GM12873 (cell line): ENCODE measurements around the gene CYP2A13.

Experiments
- TF ChIP-seq, protein P1 (sequence below): IDR thresholded peaks from 2 replicates; pipeline ENCODE4 v1.5.1; 2012; ENCODE audit warnings: low read depth, mild to moderate bottlenecking, moderate library complexity, low read length, control low read depth; ENCODE audit not compliant: insufficient read depth; ENCODE audit errors: missing control alignments

CYP2A13 gene

DNA sequence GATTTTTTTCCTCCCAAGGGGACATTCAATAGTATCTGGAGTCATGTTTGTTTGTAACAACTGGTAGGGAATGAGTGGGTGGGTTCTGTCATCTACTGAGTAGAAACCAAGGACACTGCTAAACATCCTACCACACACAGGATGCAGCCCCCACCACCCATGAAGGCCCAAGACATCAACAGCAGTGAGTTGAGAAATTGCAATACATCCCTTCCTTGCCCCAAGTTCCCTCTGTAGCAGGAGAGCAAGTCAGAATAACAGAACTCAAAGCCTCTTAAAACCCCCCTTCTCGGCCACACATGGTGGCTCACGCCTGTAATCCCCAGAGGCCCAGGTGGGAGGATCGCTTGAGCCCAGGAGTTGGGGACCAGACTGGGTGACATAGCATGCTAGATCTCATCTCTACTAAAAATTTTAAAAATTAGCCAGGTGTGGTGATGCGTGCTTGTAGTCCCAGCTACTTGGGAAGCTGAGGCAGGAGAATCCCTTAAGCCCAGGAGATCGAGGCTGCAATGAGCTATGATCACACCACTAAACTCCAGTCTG, 23.6 kb downstream of the CYP2A13 start:
- TF ChIP-seq, protein P1, sequence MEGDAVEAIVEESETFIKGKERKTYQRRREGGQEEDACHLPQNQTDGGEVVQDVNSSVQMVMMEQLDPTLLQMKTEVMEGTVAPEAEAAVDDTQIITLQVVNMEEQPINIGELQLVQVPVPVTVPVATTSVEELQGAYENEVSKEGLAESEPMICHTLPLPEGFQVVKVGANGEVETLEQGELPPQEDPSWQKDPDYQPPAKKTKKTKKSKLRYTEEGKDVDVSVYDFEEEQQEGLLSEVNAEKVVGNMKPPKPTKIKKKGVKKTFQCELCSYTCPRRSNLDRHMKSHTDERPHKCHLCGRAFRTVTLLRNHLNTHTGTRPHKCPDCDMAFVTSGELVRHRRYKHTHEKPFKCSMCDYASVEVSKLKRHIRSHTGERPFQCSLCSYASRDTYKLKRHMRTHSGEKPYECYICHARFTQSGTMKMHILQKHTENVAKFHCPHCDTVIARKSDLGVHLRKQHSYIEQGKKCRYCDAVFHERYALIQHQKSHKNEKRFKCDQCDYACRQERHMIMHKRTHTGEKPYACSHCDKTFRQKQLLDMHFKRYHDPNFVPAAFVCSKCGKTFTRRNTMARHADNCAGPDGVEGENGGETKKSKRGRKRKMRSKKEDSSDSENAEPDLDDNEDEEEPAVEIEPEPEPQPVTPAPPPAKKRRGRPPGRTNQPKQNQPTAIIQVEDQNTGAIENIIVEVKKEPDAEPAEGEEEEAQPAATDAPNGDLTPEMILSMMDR, result no peak

GRCh38 chr19:41112728-41113290, 24.6 kb downstream of the CYP2A13 start:
- TF ChIP-seq, protein P1, result no peak

DNA sequence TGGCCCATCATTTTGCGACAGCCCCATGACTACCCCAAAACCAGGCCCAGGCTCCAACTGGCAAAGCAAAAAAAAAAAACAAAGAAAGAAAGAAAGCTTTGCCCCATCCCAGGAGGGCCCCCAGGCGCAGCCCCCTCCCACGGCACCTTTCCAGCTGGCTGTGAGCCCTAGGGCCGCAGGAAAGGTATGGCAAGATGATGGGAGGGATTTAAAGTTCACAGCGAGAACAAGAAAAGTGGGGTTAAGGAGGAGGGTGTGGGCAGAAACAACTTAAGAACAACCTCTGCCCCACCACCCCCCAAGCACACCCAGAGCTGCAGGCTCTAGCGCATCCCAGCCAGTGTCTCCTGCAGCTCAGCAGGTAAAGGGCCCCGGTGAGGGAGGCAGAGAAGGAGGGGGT, 25.9 kb downstream of the CYP2A13 start, which contains the start of gene CYP2F1:
TSS of gene CYP2F1 (plus strand) at position 301 of the 400 bp plus-strand sequence. CDS start 1,757 bp downstream, outside the sequence.
- TF ChIP-seq, protein P1, result no peak

- TF ChIP-seq, protein P1, result no peak
Observed at GRCh38 chr19:41116261-41116660, 28.0 kb downstream of the CYP2A13 start.

GRCh38 chr19:41123716-41124294, 35.6 kb downstream of the CYP2A13 start:
- TF ChIP-seq, protein P1, result no peak

DNA sequence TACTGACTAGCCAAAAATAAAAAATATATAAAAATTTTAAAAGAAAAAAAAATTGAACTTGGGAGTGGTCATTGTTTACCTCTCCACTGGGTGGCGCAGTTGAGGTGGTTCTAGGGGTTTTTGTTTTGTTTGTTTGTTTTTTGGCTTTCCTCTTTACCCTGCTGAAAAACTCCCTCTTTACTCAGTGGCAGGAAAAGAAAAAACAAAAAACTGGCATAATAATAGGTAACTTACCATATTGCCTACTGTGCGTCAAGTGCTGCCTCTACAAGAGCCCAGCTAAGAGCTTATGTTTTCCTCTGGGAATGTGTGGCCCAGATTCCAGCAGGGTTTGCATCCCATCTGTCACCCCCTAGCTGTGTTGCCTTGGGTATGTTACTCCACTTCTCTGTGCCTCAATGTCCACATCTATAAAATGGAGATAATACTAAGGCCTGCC, 38.5 kb downstream of the CYP2A13 start:
- TF ChIP-seq, protein P1, result peak; percentile 57

DNA sequence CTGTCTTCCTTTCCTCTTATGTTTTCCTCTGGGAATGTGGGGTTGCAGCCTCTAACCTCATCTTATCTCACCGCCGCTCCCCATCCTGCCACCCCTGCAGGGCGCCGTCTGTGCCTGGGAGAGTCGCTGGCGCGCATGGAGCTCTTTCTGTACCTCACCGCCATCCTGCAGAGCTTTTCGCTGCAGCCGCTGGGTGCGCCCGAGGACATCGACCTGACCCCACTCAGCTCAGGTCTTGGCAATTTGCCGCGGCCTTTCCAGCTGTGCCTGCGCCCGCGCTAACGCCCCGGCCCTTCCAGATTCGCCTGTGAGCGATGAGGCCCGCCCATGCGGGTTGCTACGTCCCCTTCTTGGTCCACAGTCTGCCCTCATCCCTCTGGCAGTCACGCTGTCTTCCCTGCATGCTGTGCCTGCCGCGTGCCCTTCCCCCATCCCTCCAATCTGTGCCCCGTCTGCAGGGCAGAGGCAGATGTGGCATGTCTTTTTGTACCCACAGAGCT, 39.6 kb downstream of the CYP2A13 start:
- TF ChIP-seq, protein P1, result peak; percentile 50
